Endothelial cell of umbilical vein (primary cell): ENCODE data around the gene CXCL17. TPM values are rescaled to one million over a fixed set of nuclear protein-coding genes. Genes with fewer than 3 reads are reported as not detected.

ENCODE experiments used
- BruUV-seq: library from RNA; stranded (reverse); fragments of 400-500 nt; replicated peaks from 2 replicates; lab custom pipeline; 2021; lab: Mats Ljungman, UMichigan
- CTCF ChIA-PET: fragments of 300-600, 350-600 bp; sonication (Branson Sonifier 250); formaldehyde crosslinking; loops from one replicate; lab custom pipeline; 2021; ENCODE audit warnings: antibody characterized with exemption, inconsistent platforms; lab: Charles Lee
- POLR2A ChIA-PET: fragments of 300-600, 350-600 bp; sonication (Branson Sonifier 250); formaldehyde crosslinking; loops from one replicate; lab custom pipeline; 2021; ENCODE audit warnings: antibody characterized with exemption, inconsistent platforms; lab: Charles Lee
- DNase-seq: peaks from one replicate; pipeline ENCODE4 v3.0.0-alpha.2; 2011; ENCODE audit warnings: low read depth, low spot score
- FAIRE-seq: peaks from 2 replicates; lab custom pipeline; 2011; peaks lifted over from hg19 to GRCh38; lab: Jason Lieb, UNC
- H2AFZ ChIP-seq: 2 replicates; pipeline ENCODE4 v1.6.0; 2012; ENCODE audit warnings: low read depth, low read length, control low read depth, inconsistent platforms
- H3K27ac ChIP-seq: 2 replicates; pipeline ENCODE4 v1.5.1; 2011; ENCODE audit warnings: low read depth, mild to moderate bottlenecking, control low read depth, low read length, moderate library complexity; ENCODE audit not compliant: insufficient read depth
- H3K27me3 ChIP-seq, 2 experiments: 2 replicates each; pipeline versions ENCODE4 v1.6.0 to v1.6.1; 2011; ENCODE audit warnings: low read length in 2 of 2, mixed read lengths in 1 of 2; ENCODE audit not compliant: control insufficient read depth in 2 of 2, insufficient read depth in 2 of 2
- H3K36me3 ChIP-seq, 2 experiments: 2 replicates in 1 of 2; 3 replicates in 1 of 2; pipeline ENCODE4 v1.5.1; 2011; ENCODE audit warnings: low read length in 2 of 2, mild to moderate bottlenecking in 1 of 2, moderate library complexity in 1 of 2; ENCODE audit not compliant: control insufficient read depth in 2 of 2, insufficient read depth in 2 of 2; ENCODE audit errors: extremely low read depth in 1 of 2
- H3K4me1 ChIP-seq: 3 replicates; pipeline ENCODE4 v1.5.1; 2011; ENCODE audit warnings: mild to moderate bottlenecking, low read length; ENCODE audit not compliant: control insufficient read depth, insufficient read depth; ENCODE audit errors: extremely low read depth
- H3K4me2 ChIP-seq: 2 replicates; pipeline ENCODE4 v1.6.1; 2011; ENCODE audit warnings: low read length, control low read depth, mixed read lengths; ENCODE audit not compliant: insufficient read depth
- H3K4me3 ChIP-seq, 3 experiments: fragments of 200-600 bp in 1 of 3; sonication (generic), shearing (Covaris generic) in 1 of 3; replicated peaks in 1 of 3; 2 replicates each; pipeline ENCODE4 v1.5.1; 2011 to 2016; ENCODE audit warnings: control low read depth in 3 of 3, low read length in 3 of 3, mild to moderate bottlenecking in 2 of 3, inconsistent platforms in 1 of 3, low read depth in 1 of 3, moderate library complexity in 1 of 3; ENCODE audit not compliant: insufficient read depth in 1 of 3
- H3K79me2 ChIP-seq: 2 replicates; pipeline ENCODE4 v1.6.0; 2012; ENCODE audit warnings: low read length, inconsistent platforms; ENCODE audit not compliant: control insufficient read depth, insufficient read depth
- H3K9ac ChIP-seq: replicated peaks from 2 replicates; pipeline ENCODE3; 2011; ENCODE audit warnings: low read length, control low read depth; ENCODE audit not compliant: insufficient read depth; ENCODE audit errors: extremely low read depth
- H3K9me1 ChIP-seq: replicated peaks from 3 replicates; pipeline ENCODE4 v1.6.0; 2011; ENCODE audit warnings: mild to moderate bottlenecking, low read length; ENCODE audit not compliant: control insufficient read depth, insufficient read depth; ENCODE audit errors: extremely low read depth
- H3K9me3 ChIP-seq: replicated peaks from 2 replicates; pipeline ENCODE4 v1.5.1; 2012; ENCODE audit warnings: low read length, inconsistent platforms; ENCODE audit not compliant: control insufficient read depth, insufficient read depth
- H4K20me1 ChIP-seq: replicated peaks from 2 replicates; pipeline ENCODE3; 2011; ENCODE audit warnings: mild to moderate bottlenecking, low read length; ENCODE audit not compliant: control insufficient read depth, insufficient read depth; ENCODE audit errors: extremely low read depth
- CTCF ChIP-seq, 2 donors: IDR thresholded peaks; 1 replicate in 1 of 2; 2 replicates in 1 of 2; pipeline ENCODE4 v1.5.1; 2011; ENCODE audit warnings: low read length in 2 of 2, mild to moderate bottlenecking in 2 of 2, moderate library complexity in 2 of 2, control low read depth in 1 of 2, inconsistent platforms in 1 of 2, low read depth in 1 of 2; ENCODE audit not compliant: insufficient read depth in 1 of 2; ENCODE audit errors: extremely low read depth in 1 of 2
- EZH2 ChIP-seq: IDR thresholded peaks from 2 replicates; pipeline ENCODE4 v1.6.1; 2012; ENCODE audit warnings: borderline replicate concordance, low read depth, mild to moderate bottlenecking, moderate library complexity, low read length, inconsistent platforms; ENCODE audit not compliant: severe bottlenecking
- FOS ChIP-seq: IDR thresholded peaks from 2 replicates; pipeline ENCODE4 v1.6.1; 2011; ENCODE audit warnings: mild to moderate bottlenecking, low read length, moderate library complexity, borderline replicate concordance; ENCODE audit not compliant: insufficient read depth
- GATA2 ChIP-seq: IDR thresholded peaks from 2 replicates; pipeline ENCODE4 v1.7.0; 2011; ENCODE audit warnings: low read depth, mild to moderate bottlenecking, moderate library complexity, mixed read lengths, low read length; ENCODE audit not compliant: insufficient read length, insufficient read depth
- JUN ChIP-seq: IDR thresholded peaks from 2 replicates; pipeline ENCODE4 v1.6.1; 2011; ENCODE audit warnings: borderline replicate concordance, low read depth; ENCODE audit not compliant: insufficient read length, insufficient read depth
- MYC ChIP-seq: IDR thresholded peaks from one replicate; pipeline ENCODE4 v1.6.1; 2011; ENCODE audit warnings: mild to moderate bottlenecking, low read depth, low read length
- POLR2A ChIP-seq: IDR thresholded peaks from 2 replicates; pipeline ENCODE4 v1.6.1; 2012; ENCODE audit warnings: low read depth, mild to moderate bottlenecking, control low read depth, low read length
- POLR2AphosphoS5 ChIP-seq: IDR thresholded peaks from 2 replicates; pipeline ENCODE4 v1.6.1; 2012; ENCODE audit warnings: low read depth, mild to moderate bottlenecking, control low read depth, low read length, moderate library complexity; ENCODE audit not compliant: insufficient read depth
- dilution Hi-C: fragments of 300-500 bp; cut with MboI; formaldehyde crosslinking; loops from one replicate; pipeline ENCODE4 v1.15.0; 2019; ENCODE audit warnings: low sequenced_read_pairs; ENCODE audit not compliant: extremely low pct_ligation_motif_present
- intact Hi-C: fragments of 100-400 bp; cut with micrococcal nuclease; formaldehyde crosslinking; loops from one replicate; pipeline ENCODE4 v1.10.0; 2022
- polyA plus RNA-seq, 4 experiments: library from polyadenylated mRNA; depleted of rRNA in 3 of 4; stranded (reverse) in 3 of 4; unstranded in 1 of 4; fragments of >200 nt; gene quantifications; 2 replicates each; pipeline versions ENCODE4 v1.2.1 to v1.2.3, GENCODE V29; 2011 to 2012; ENCODE audit warnings: missing spikeins in 1 of 4
- total RNA-seq: library from RNA; stranded (reverse); gene quantifications from 2 replicates; pipeline ENCODE4 v1.2.3, GENCODE V29; 2021
- TF ChIP-seq, protein P1 (sequence below): IDR thresholded peaks from 2 replicates; pipeline ENCODE4 v1.6.1; 2011; ENCODE audit not compliant: insufficient read depth, insufficient read length

Gene CXCL17
- total and polyA plus RNA-seq, 2 donors (not counting 3 experiments of a cell fraction or from before 2014, with no cell fraction given), result not detected

- no peak overlapping the region for H3K27ac ChIP-seq
- FAIRE-seq, result no peak
- intact Hi-C loops, result no loop called here
Measured at GRCh38 chr19:42480335-42481095, 37.8 kb upstream of the CXCL17 start.

GRCh38 chr19:42479736-42480135 lies 37.0 kb upstream of the CXCL17 start:
- POLR2A ChIA-PET, result interaction anchor here (0.9 kb wide), 1 partner anchor 19 kb away, joined by 4 read pairs; no protein-coding TSS in a partner anchor
- dilution Hi-C loops, result no loop called here
- H3K4me1 ChIP-seq, result no peaks in the 10 kb centered on the region
- H3K4me3 ChIP-seq, result no peak overlapping the region
- intact Hi-C loops, result no loop called here
- FAIRE-seq, result no peak
- no peak overlapping the region for H3K27ac ChIP-seq
- no peak for DNase-seq
- no TSS peak for BruUV-seq
- no peaks in the 10 kb centered on the region for H4K20me1 ChIP-seq
- no peaks in the 10 kb centered on the region for H3K9me3 ChIP-seq
- no peaks in the 10 kb centered on the region for H3K36me3 ChIP-seq
- no peak overlapping the region for H3K4me2 ChIP-seq
- CTCF ChIA-PET, result interaction anchor here (0.6 kb wide), 1 partner anchor 92 kb away, joined by 3 read pairs; no protein-coding TSS in a partner anchor
- no peaks in the 10 kb centered on the region for H3K9me1 ChIP-seq
- H2AFZ ChIP-seq, result no peak overlapping the region
- H3K27me3 ChIP-seq, result no peaks in the 10 kb centered on the region
- TF ChIP-seq POLR2AphosphoS5 (no peak), GATA2 (no peak), POLR2A (no peak), CTCF (IDR thresholded peaks at IDR 0.05; ENCODE audit: extremely low read depth in 1 of 2, insufficient read depth in 1 of 2, low read depth in 1 of 2, low read length in 2 of 2) (no peak), MYC (no peak), JUN (no peak), FOS (no peak), EZH2 (no peak)
- TF ChIP-seq, protein P1, sequence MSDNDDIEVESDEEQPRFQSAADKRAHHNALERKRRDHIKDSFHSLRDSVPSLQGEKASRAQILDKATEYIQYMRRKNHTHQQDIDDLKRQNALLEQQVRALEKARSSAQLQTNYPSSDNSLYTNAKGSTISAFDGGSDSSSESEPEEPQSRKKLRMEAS, result no peak
- no peak overlapping the region for H3K9ac ChIP-seq
- H3K79me2 ChIP-seq, result no peaks in the 10 kb centered on the region

More at GRCh38 chr19:42480335-42481095, 37.8 kb upstream of the CXCL17 start:
- Histone ChIP-seq H3K27me3 (no peaks in the 10 kb centered on the region), H2AFZ (no peak overlapping the region), H3K79me2 (no peaks in the 10 kb centered on the region), H3K36me3 (no peaks in the 10 kb centered on the region), H3K9me3 (no peaks in the 10 kb centered on the region), H3K9me1 (no peaks in the 10 kb centered on the region), H3K4me2 (no peak overlapping the region), H3K4me1 (no peaks in the 10 kb centered on the region), H3K9ac (no peak overlapping the region), H4K20me1 (no peaks in the 10 kb centered on the region), H3K4me3 (no peak overlapping the region)
- POLR2A ChIA-PET, result no interaction called here
- BruUV-seq, result no TSS peak
- TF ChIP-seq MYC (no peak), FOS (peak; percentile 10)
- dilution Hi-C loops, result no loop called here
- no peak for DNase-seq
- CTCF ChIA-PET, result no interaction called here
